Lower leg skin (tissue), 4 donors: ENCODE measurements around the gene EXOC6. TPM values are rescaled to one million over a fixed set of nuclear protein-coding genes. Genes with fewer than 3 reads are reported as not detected.

Experiments
- DNase-seq, 2 donors: peaks; one replicate each; pipeline ENCODE4 v3.0.0-alpha.2; 2019; ENCODE audit warnings: low spot score in 2 of 2
- H3K4me3 ChIP-seq: fragments of 200-600 bp; sonication (generic); 2 replicates; pipeline ENCODE4 v1.5.1; 2017; ENCODE audit warnings: mild to moderate bottlenecking, low read depth; ENCODE audit not compliant: poor library complexity, severe bottlenecking
- POLR2A ChIP-seq, 2 donors: fragments of 450-650 bp; IDR thresholded peaks; one replicate each; pipeline ENCODE4 v1.6.1; 2016 to 2017; ENCODE audit warnings: antibody characterized with exemption in 2 of 2, mild to moderate bottlenecking in 1 of 2, moderate library complexity in 1 of 2
- WGBS, 2 donors: methylation state at CpG; one replicate each; pipeline ENCODE4 v1.1.5; 2018; 5-methylcytosine and 5-hydroxymethylcytosine counted together
- intact Hi-C: fragments of 100-400 bp; cut with DNase I; formaldehyde crosslinking; loops from one replicate; pipeline ENCODE4 v1.15.0; 2023; ENCODE audit warnings: low total_unique reads
- total RNA-seq, 4 donors: library from RNA; depleted of rRNA; stranded (reverse); fragments of >200 nt; gene quantifications; one replicate each; pipeline ENCODE4 v1.1.0, GENCODE V29; 2016
- TF ChIP-seq, protein P1 (sequence below), 3 donors: fragments of 450-650 bp; IDR thresholded peaks; one replicate each; pipeline ENCODE4 v1.5.1; 2016; ENCODE audit warnings: antibody characterized with exemption in 3 of 3, mild to moderate bottlenecking in 3 of 3, moderate library complexity in 2 of 3

The EXOC6 gene, protein sequence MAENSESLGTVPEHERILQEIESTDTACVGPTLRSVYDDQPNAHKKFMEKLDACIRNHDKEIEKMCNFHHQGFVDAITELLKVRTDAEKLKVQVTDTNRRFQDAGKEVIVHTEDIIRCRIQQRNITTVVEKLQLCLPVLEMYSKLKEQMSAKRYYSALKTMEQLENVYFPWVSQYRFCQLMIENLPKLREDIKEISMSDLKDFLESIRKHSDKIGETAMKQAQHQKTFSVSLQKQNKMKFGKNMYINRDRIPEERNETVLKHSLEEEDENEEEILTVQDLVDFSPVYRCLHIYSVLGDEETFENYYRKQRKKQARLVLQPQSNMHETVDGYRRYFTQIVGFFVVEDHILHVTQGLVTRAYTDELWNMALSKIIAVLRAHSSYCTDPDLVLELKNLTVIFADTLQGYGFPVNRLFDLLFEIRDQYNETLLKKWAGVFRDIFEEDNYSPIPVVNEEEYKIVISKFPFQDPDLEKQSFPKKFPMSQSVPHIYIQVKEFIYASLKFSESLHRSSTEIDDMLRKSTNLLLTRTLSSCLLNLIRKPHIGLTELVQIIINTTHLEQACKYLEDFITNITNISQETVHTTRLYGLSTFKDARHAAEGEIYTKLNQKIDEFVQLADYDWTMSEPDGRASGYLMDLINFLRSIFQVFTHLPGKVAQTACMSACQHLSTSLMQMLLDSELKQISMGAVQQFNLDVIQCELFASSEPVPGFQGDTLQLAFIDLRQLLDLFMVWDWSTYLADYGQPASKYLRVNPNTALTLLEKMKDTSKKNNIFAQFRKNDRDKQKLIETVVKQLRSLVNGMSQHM
- 1 to 10 TPM; 5.2 to 8.4 (median 6.0) TPM for total RNA-seq

DNA sequence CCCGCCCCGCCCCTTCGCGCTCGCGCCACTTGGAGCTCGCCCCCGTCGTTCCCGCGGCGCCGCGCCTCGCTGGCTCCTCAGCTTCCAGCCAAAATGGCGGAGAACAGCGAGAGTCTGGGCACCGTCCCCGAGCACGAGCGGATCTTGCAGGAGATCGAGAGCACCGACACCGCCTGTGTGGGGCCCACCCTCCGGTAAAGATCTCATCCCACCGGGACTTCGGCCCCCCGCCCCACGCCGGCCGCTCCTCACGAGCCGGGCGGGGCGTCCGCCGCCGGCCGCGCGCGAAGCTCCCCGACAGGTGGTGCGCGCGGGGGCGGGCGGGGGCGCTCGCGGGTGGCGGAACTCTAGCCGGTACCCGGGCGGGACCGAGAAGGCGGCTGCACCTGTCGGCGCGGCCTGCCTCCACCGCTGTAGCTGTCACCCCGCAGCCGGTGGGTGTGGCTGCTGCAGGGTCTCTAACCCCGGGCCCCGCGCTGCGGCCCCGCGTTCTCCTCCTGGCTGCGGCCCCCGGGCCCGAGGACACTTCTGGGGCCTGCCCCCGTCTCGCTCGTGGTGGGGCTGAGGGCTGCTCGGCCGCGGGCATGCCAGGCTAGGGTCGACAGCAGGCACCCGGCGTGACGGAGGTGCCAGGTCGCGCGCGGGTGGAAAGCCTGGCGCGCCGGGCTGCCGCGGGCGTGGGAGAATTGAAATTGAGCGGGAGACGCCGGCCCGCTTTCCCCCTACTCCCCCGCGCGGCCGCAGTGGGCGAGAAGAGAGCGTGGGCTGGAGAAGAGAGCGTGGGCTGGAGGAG lies at the start of gene EXOC6:
EXOC6 (plus strand) TSS at position 80 of the 793 bp plus-strand sequence; CDS start at position 94, 14 bp downstream.
- intact Hi-C loops = no loop called here
- H3K4me3 ChIP-seq = peak within 1 kb of the TSS; percentile 97
- TF ChIP-seq, protein P1, sequence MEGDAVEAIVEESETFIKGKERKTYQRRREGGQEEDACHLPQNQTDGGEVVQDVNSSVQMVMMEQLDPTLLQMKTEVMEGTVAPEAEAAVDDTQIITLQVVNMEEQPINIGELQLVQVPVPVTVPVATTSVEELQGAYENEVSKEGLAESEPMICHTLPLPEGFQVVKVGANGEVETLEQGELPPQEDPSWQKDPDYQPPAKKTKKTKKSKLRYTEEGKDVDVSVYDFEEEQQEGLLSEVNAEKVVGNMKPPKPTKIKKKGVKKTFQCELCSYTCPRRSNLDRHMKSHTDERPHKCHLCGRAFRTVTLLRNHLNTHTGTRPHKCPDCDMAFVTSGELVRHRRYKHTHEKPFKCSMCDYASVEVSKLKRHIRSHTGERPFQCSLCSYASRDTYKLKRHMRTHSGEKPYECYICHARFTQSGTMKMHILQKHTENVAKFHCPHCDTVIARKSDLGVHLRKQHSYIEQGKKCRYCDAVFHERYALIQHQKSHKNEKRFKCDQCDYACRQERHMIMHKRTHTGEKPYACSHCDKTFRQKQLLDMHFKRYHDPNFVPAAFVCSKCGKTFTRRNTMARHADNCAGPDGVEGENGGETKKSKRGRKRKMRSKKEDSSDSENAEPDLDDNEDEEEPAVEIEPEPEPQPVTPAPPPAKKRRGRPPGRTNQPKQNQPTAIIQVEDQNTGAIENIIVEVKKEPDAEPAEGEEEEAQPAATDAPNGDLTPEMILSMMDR (IDR thresholded peaks at IDR 0.05) = no peak
- no peak for TF ChIP-seq POLR2A (IDR thresholded peaks at IDR 0.05)
- DNase-seq = peak; percentile 63 to 94
- WGBS, 2 donors = 1% methylated on average over 34 to 35 of the region's 103 CpGs

DNA sequence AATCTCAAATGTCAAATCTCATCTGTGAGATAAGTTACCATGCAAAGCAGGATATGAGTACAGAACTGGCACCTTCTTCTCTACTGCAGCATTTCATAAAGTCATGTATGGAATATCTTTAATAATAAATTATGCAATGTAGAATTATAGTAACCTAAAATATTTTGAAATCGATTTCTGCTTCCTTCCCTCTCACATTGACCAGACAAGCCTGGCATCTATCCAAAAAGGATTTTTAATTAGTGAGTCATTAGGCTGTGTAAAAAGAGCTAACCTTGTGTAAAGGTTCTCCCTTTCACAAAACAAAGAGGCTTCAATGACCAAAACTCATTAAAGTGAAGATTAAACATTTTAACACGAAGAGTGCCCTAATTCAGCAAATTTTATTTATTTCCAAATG lies 48.8 kb upstream of the EXOC6 start:
- intact Hi-C loops = no loop called here
- DNase-seq = no peak
- 49 to 64% methylated on average over 2 of the region's 2 CpGs for WGBS, 2 donors
- TF ChIP-seq, protein P1 (IDR thresholded peaks at IDR 0.05) = no peak
- H3K4me3 ChIP-seq = no peak overlapping the region

DNA sequence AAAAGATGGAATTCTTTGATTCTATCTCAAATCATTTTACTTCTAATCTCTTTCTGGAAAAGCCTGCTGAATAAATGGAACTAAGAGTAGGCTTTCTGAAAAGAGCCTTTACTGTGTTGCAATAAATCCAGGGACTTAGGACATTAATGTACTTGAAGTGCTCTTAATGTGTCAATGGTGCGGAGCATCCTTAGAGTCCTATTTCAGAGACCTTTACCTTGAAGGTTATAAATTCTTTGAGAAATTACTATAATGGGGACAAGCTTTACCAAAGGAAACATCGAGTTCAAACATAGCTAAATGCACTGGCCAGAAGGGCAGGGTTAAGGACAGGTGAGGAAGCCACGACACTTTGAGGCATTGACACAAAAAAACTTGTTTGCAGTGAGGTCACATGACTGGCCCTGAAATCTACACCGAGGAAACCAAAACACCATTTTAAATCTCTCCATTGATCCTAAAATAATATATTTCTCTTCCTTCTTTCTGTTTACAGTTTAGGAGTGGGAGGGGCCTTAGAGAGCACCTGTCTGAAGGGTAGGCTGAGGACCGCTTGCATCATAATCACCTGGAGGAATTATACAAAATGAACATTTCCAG lies 48.1 kb upstream of the EXOC6 start:
- WGBS, 2 donors = 59 to 69% methylated on average over 5 of the region's 5 CpGs
- DNase-seq = no peak
- no peak overlapping the region for H3K4me3 ChIP-seq
- TF ChIP-seq, protein P1 (IDR thresholded peaks at IDR 0.05) = no peak
- TF ChIP-seq POLR2A (IDR thresholded peaks at IDR 0.05) = no peak
- intact Hi-C loops = no loop called here

DNA sequence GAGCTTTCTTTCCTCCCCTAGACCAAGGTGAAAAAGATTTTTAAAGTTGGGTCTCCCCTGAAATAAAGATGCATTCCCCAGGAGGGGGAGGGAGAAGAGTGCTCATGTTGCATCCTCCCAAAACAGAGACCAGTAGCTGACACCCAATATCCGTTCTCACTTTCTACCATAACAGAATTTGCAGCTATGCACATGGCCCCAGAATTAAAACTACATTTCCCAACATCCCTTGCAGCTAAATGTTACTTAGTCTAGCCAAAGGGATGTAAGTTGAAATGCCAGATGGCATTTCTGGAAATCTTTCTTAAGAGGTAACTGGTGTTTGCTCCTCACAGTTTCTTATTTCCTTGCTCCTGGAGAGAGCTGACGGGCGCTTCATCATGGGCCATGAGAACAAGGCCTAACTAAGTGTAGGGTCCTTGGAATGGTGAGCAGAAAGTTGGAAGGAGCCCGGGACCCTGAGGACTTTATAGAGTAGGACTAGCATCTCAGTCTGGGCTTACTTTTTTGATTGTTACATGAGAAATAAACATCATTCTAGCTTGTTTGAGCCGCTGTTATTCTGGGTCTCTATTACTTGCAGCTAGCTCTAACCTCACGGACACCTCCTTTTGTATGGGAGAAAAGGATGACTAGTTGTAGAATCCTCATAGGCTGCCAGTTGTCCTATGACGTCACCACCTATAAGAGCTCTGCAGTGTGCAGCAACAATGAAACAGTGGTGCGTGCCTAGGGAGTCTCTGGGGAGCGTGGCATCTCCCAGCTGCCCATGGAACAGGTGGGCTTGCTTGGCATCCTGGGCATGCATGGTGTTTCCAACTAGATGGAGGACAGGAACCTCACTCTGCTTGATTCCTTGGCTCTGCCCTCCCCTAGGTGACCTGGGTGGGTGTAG lies 46.1 kb upstream of the EXOC6 start:
- 80 to 81% methylated on average over 9 of the region's 9 CpGs for WGBS, 2 donors
- DNase-seq = no peak
- intact Hi-C loops = no loop called here
- TF ChIP-seq POLR2A (IDR thresholded peaks at IDR 0.05) = no peak
- TF ChIP-seq, protein P1 (IDR thresholded peaks at IDR 0.05) = no peak
- H3K4me3 ChIP-seq = no peak overlapping the region
